HepG2 (cell line): ENCODE data around the gene AGGF1. TPM values are rescaled to one million over a fixed set of nuclear protein-coding genes. Genes with fewer than 3 reads are reported as not detected.

ENCODE experiments used
- AHR ChIP-seq: IDR thresholded peaks from 2 replicates; pipeline ENCODE4 v1.6.1; 2018; ENCODE audit warnings: missing genetic modification reagents, missing compliant biosample characterization
- E2F2 ChIP-seq: sonication (generic); formaldehyde crosslinking; IDR thresholded peaks from 2 replicates; pipeline ENCODE4 v1.4.0; 2020; ENCODE audit warnings: missing genetic modification reagents, borderline replicate concordance
- SOX5 ChIP-seq: IDR thresholded peaks from 2 replicates; pipeline ENCODE4 v1.6.1; 2016; ENCODE audit warnings: borderline replicate concordance
- TAF1 ChIP-seq: sonication (generic); formaldehyde crosslinking; IDR thresholded peaks from 2 replicates; pipeline ENCODE4 v1.4.0; 2020; ENCODE audit warnings: missing genetic modification reagents
- ZBTB40 ChIP-seq, 2 experiments: fragments of 450-650 bp in 1 of 2; sonication (generic) in 1 of 2; formaldehyde crosslinking in 1 of 2; IDR thresholded peaks; 2 replicates each; pipeline versions ENCODE4 v1.6.1 to v1.8.0; 2016 to 2022; ENCODE audit warnings: antibody characterized with exemption in 1 of 2, mild to moderate bottlenecking in 1 of 2, missing genetic modification reagents in 1 of 2
- ZNF142 ChIP-seq: sonication (generic); formaldehyde crosslinking; IDR thresholded peaks from 2 replicates; pipeline ENCODE4 v1.4.0; 2020; ENCODE audit warnings: missing genetic modification reagents
- ZNF414 ChIP-seq: sonication (generic); formaldehyde crosslinking; IDR thresholded peaks from 2 replicates; pipeline ENCODE4 v1.5.0; 2020; ENCODE audit warnings: missing genetic modification reagents
- polyA plus RNA-seq, 8 experiments: library from polyadenylated mRNA; depleted of rRNA in 3 of 8; stranded (reverse) in 7 of 8; unstranded in 1 of 8; fragments of >200 nt; fragmentation: Illumina TruSeq in 4 of 8; extraction: Trizol in 4 of 8; gene quantifications; 2 replicates each; pipeline versions ENCODE4 v1.2.1 to v1.2.3, GENCODE V29; 2011 to 2016; ENCODE audit warnings: low read depth in 4 of 8, missing spikeins in 1 of 8, mixed read lengths in 1 of 8; ENCODE audit not compliant: insufficient read depth in 1 of 8
- total RNA-seq, 5 experiments: library from RNA; depleted of rRNA; stranded (reverse); fragments of >200 nt; fragmentation: Illumina TruSeq; extraction: Trizol; gene quantifications; 2 replicates each; pipeline ENCODE4 v1.2.3, GENCODE V29; 2016; ENCODE audit warnings: low read depth in 1 of 5

The AGGF1 gene
- total and polyA plus RNA-seq, 2 of the 13 experiments (the other 11 are each of a cell fraction or from before 2014, with no cell fraction given), result 12.9 to 15.5 TPM

- TF ChIP-seq ZBTB40 (IDR thresholded peaks at IDR 0.05), result peak; percentile 54; the same call in 1 of the 2 replicates
- no peak; the same call in 1 of the 2 replicates for TF ChIP-seq ZBTB40 (CRISPR knock-in tag; IDR thresholded peaks at IDR 0.05)
- TF ChIP-seq ZNF142, result peak; percentile 80; the same call in 1 of the 2 replicates
- TF ChIP-seq ZNF414 (CRISPR knock-in tag), result no peak; the same call in 1 of the 2 replicates
- peak; percentile 59 for TF ChIP-seq SOX5 (CRISPR knock-in tag)
- TF ChIP-seq TAF1 (CRISPR knock-in tag), result peak; percentile 87
- no peak for TF ChIP-seq AHR (CRISPR knock-in tag)
- TF ChIP-seq E2F2, result peak; percentile 56; the same call in 1 of the 2 replicates
Observed at GRCh38 chr5:77030097-77031071, at the start of gene AGGF1 (continued).
